Fibroblast of peridontal ligament (primary cell): ENCODE results near the gene SARS1.

Experiments
- DNase-seq: peaks from one replicate; pipeline ENCODE4 v3.0.0-alpha.2; 2010; ENCODE audit errors: extremely low read depth

Gene SARS1

GRCh38 chr1:109225711-109226445 is 12.2 kb downstream of the SARS1 start:
- no peak for DNase-seq

GRCh38 chr1:109228167-109228566 is 14.4 kb downstream of the SARS1 start:
- peak; percentile 74 for DNase-seq

GRCh38 chr1:109229531-109230127 is 15.9 kb downstream of the SARS1 start:
- no peak for DNase-seq

- no peak for DNase-seq
These were observed 17.3 kb downstream of the SARS1 start for GRCh38 chr1:109231066-109231465.

- no peak for DNase-seq
These were observed 21.4 kb downstream of the SARS1 start for GRCh38 chr1:109235137-109235536.

- no peak for DNase-seq
These were observed 23.8 kb downstream of the SARS1 start for GRCh38 chr1:109237512-109237911.

GRCh38 chr1:109238382-109238781 is 24.7 kb downstream of the SARS1 start:
- no peak for DNase-seq

- no peak for DNase-seq
These were observed 25.3 kb downstream of the SARS1 start for GRCh38 chr1:109239047-109239408.

GRCh38 chr1:109239409-109240068 is 25.8 kb downstream of the SARS1 start:
- no peak for DNase-seq

- peak; percentile 29 for DNase-seq
These were observed 26.7 kb downstream of the SARS1 start for GRCh38 chr1:109240158-109241152.

- no peak for DNase-seq
These were observed 27.6 kb downstream of the SARS1 start for GRCh38 chr1:109241344-109241743.

- DNase-seq = no peak
These were observed 28.2 kb downstream of the SARS1 start for GRCh38 chr1:109241841-109242345.

GRCh38 chr1:109242387-109242786 is 28.7 kb downstream of the SARS1 start:
- DNase-seq = peak; percentile 37

GRCh38 chr1:109243221-109243620 is 29.5 kb downstream of the SARS1 start:
- DNase-seq = no peak

- no peak for DNase-seq
These were observed 30.3 kb downstream of the SARS1 start for GRCh38 chr1:109243860-109244552.

GRCh38 chr1:109246141-109246551 is 32.4 kb downstream of the SARS1 start:
- DNase-seq = no peak

- DNase-seq = no peak
These were observed 34.0 kb downstream of the SARS1 start for GRCh38 chr1:109247401-109248365.

- no peak for DNase-seq
These were observed 34.7 kb downstream of the SARS1 start for GRCh38 chr1:109248444-109248796.

GRCh38 chr1:109248797-109249629 is 35.3 kb downstream of the SARS1 start, which contains the start of gene CELSR2:
CELSR2 (plus strand) TSS chr1:109249539; CDS start chr1:109250080, 541 bp downstream.
- DNase-seq = peak; percentile 35
